ENCODE results near the gene DUSP18.

DNA sequence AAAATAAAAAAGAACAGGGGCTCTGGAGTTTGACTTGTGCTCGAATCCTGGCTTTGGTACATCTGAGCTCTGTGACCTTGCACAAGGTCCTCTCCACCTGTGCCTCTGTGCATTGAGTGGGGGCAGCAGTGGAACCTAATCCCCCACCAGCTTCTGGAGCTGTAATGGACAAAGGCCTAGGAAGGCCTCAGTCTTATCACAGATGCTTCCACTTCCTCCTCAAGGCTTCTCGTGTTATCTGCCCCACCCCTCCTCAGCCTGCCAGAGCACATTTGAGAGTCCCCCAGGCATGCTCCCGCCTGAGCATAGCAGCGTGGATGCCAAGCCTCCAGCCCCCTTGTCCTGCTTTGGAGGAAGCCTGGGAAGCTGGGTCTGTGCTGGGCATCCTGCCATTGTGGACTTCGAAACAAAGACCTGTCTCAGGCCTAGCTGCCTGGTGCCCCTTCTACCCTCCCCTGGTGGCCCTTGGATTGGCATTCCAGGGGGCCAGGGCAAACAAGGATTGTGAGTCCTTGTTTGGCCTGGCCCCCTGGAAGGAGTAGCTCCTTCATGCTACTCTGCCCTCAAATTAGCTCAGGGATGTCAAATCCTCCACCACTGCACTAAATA is 17.1 kb downstream of the DUSP18 start:
- TF ChIP-seq TAF1 (conservative IDR thresholded peaks at IDR 0.05) (no peak), JUND (IDR thresholded peaks at IDR 0.05) (no peak), SP1 (IDR thresholded peaks at IDR 0.05) (no peak), YY1 (IDR thresholded peaks at IDR 0.05) (no peak), GABPA (IDR thresholded peaks at IDR 0.05 in 1 of 2, conservative IDR thresholded peaks at IDR 0.05 in 1 of 2) (no peak), RAD21 (IDR thresholded peaks at IDR 0.05) (no peak)
- TF ChIP-seq, protein P1, sequence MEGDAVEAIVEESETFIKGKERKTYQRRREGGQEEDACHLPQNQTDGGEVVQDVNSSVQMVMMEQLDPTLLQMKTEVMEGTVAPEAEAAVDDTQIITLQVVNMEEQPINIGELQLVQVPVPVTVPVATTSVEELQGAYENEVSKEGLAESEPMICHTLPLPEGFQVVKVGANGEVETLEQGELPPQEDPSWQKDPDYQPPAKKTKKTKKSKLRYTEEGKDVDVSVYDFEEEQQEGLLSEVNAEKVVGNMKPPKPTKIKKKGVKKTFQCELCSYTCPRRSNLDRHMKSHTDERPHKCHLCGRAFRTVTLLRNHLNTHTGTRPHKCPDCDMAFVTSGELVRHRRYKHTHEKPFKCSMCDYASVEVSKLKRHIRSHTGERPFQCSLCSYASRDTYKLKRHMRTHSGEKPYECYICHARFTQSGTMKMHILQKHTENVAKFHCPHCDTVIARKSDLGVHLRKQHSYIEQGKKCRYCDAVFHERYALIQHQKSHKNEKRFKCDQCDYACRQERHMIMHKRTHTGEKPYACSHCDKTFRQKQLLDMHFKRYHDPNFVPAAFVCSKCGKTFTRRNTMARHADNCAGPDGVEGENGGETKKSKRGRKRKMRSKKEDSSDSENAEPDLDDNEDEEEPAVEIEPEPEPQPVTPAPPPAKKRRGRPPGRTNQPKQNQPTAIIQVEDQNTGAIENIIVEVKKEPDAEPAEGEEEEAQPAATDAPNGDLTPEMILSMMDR (IDR thresholded peaks at IDR 0.05; ENCODE audit: low read depth, low read length, missing input control): no peak
- TF ChIP-seq, protein P2, sequence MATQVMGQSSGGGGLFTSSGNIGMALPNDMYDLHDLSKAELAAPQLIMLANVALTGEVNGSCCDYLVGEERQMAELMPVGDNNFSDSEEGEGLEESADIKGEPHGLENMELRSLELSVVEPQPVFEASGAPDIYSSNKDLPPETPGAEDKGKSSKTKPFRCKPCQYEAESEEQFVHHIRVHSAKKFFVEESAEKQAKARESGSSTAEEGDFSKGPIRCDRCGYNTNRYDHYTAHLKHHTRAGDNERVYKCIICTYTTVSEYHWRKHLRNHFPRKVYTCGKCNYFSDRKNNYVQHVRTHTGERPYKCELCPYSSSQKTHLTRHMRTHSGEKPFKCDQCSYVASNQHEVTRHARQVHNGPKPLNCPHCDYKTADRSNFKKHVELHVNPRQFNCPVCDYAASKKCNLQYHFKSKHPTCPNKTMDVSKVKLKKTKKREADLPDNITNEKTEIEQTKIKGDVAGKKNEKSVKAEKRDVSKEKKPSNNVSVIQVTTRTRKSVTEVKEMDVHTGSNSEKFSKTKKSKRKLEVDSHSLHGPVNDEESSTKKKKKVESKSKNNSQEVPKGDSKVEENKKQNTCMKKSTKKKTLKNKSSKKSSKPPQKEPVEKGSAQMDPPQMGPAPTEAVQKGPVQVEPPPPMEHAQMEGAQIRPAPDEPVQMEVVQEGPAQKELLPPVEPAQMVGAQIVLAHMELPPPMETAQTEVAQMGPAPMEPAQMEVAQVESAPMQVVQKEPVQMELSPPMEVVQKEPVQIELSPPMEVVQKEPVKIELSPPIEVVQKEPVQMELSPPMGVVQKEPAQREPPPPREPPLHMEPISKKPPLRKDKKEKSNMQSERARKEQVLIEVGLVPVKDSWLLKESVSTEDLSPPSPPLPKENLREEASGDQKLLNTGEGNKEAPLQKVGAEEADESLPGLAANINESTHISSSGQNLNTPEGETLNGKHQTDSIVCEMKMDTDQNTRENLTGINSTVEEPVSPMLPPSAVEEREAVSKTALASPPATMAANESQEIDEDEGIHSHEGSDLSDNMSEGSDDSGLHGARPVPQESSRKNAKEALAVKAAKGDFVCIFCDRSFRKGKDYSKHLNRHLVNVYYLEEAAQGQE (IDR thresholded peaks at IDR 0.05): no peak
- TF ChIP-seq, protein P3, sequence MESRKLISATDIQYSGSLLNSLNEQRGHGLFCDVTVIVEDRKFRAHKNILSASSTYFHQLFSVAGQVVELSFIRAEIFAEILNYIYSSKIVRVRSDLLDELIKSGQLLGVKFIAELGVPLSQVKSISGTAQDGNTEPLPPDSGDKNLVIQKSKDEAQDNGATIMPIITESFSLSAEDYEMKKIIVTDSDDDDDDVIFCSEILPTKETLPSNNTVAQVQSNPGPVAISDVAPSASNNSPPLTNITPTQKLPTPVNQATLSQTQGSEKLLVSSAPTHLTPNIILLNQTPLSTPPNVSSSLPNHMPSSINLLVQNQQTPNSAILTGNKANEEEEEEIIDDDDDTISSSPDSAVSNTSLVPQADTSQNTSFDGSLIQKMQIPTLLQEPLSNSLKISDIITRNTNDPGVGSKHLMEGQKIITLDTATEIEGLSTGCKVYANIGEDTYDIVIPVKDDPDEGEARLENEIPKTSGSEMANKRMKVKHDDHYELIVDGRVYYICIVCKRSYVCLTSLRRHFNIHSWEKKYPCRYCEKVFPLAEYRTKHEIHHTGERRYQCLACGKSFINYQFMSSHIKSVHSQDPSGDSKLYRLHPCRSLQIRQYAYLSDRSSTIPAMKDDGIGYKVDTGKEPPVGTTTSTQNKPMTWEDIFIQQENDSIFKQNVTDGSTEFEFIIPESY (IDR thresholded peaks at IDR 0.05): no peak
- TF ChIP-seq, protein P4, sequence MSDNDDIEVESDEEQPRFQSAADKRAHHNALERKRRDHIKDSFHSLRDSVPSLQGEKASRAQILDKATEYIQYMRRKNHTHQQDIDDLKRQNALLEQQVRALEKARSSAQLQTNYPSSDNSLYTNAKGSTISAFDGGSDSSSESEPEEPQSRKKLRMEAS (IDR thresholded peaks at IDR 0.05): no peak

Measured in liver (tissue), 3 donors.